GM19397 (cell line): Measurements from ENCODE around the gene GRIK5.
"Not testable (repeated sequence)": the region's sequence is repeated elsewhere in the genome, so short reads cannot be mapped to it uniquely, and the experiment has no call there.

Experiments
- ATAC-seq: cut with Tn5 transposase; IDR thresholded peaks from one replicate; pipeline ENCODE4 v1.9.1; 2021; ENCODE audit warnings: mild to moderate bottlenecking, moderate library complexity; ENCODE audit not compliant: unreplicated experiment

Gene GRIK5

DNA sequence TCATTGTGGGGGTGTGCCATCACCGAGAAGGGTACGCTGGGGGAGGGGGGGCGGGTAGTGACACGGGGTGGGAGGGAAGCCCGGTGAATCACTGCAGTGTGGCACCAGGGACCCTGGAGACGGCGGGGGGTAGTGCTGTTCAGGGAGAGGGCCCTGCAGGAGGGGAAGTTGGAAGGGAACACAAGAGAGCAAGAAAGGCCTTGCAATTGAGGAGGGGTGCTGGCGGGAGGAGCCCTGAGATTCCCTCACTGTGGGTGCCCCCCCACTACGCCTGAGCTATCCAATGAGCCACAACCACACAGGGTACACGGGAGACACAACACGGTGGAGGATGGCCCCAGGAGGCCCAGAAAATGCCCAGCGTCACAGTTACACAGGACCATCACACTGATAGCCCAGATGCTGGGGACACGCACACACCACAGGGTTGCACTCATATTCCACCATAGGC lies 75.5 kb downstream of the GRIK5 start:
- no peak for ATAC-seq

DNA sequence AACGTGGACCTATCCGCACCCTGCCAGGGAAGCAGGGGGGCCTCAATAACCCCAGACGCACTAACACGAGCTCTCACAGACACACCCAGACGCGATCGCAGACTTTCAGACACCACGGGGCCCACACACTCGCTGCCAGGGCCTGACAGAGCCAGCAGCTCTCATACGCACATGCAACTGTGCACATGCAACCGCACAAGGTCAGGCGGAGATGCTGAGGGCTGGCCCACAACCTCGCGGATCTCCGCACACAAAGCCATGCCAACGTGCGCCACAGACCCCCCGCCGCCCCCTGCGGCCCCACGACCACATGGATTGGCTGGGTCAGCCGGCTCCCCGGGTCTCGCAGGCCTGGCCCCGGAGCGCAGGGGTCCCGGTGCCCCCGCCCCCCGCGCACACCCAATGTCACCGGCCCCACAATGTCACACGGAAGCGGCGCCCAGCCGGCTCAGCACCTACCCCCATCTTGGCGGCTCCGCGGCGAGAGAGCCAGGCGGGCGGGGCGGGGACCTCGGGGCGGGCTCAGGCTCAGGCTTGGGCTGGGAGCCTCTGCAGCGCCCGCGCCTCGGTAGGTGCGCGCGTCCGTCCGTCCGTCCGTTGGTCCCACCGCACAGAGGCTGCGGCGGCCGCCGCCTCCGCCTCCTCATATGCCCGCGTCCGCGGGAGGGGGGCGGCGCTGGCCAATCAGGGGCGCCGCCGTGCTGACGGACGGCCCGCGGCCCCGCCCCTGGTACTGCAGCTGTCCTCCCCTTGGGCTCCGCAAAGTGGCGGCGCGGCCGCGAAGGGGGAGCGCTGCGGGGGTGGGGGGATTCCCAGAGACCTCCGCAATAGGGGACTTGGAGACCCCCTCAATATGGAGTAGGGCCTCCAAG lies 76.2 kb downstream of the GRIK5 start, which contains the start of gene ATP1A3:
Gene ATP1A3, minus strand, starts transcription at position 619 of the 872 bp plus-strand sequence. Its CDS starts 154 bp downstream, at position 465.
- ATAC-seq: peak; percentile 62

DNA sequence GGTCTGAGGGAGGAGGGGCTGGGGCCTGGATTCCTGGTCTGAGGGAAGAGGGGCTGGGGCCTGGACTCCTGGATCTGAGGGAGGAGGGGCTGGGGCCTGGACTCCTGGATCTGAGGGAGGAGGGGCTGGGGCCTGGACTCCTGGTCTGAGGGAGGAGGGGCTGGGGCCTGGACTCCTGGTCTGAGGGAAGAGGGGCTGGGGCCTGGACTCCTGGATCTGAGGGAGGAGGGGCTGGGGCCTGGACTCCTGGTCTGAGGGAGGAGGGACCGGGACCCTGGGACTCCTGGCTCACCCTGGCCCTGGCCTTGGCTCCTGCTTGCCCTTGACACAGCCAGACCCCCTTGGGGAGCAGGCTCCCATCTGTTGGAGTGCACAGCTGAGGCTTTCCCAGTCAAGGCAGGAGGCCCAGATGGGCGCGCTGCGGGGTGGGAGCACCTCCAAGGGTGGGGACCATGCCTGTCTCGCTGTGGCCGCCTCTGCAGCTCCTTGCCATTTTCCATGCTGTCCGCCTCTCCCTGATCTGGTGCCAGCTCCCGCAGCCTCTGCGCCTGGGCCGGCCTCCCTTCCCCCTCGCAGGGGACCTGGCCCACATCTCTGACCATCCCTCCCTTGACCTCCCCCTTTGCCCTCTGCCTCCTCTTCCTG lies 78.0 kb downstream of the GRIK5 start:
- ATAC-seq: not testable (repeated sequence)

GRCh38 chr19:41991025-41991424 lies 79.0 kb downstream of the GRIK5 start:
- no peak for ATAC-seq

DNA sequence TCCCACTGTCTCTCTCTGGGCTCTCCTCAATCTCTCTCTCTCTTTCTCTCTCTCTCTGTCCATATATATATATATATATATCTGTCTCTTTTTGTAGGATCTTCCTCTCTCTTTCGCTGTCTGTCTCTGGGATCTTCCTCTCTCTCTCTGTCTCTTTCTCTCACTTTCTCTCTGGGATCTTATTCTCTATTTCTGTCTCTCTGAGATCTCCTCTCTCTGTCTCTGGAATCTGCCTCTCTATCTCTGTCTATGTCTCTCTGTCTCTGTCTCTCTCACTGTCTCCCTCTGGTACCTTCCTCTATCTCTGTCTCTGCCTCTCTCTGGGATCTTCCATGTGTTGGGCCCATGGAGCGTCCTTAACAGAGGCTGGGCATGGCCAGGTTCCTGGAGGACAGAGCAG lies 79.4 kb downstream of the GRIK5 start:
- no peak for ATAC-seq

- no peak for ATAC-seq
Observed at GRCh38 chr19:41990028-41990427, 80.0 kb downstream of the GRIK5 start.

- ATAC-seq: no peak
Observed at GRCh38 chr19:41988947-41989346, 81.1 kb downstream of the GRIK5 start.

DNA sequence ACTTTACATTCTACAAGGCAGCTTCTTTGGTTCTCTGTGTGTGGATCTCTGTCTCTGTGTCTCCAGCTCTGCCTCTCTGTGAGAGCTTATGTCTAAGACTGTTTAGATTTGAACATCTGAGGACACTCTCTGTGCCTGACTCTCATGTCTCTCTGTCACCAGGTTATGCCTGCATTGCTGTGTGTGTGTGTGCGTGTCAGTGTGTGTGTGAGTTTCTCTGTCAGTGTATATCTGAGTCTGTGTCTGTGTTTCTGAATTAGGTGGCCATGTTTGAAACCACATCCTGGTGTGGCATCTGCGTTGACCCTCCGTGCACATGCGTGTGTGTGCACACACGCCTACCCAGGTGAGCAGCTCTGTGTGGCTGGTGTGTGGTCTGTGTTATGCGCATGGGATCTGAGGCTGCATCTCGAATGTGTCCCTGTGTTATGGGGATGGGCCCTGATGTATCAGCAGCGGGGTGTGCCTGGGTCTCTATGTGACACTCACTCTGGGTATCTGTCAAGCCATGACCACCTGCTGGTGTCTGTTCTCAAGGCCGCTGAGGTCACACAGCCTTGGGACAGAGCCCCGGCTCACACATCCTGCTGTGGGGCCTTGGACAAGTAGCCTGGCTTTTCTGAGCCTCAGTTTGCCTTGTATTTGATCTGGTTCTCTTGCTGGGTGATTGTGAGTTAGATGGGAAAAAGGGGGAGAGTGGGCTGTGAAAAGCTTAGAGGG lies 82.7 kb downstream of the GRIK5 start:
- no peak for ATAC-seq

DNA sequence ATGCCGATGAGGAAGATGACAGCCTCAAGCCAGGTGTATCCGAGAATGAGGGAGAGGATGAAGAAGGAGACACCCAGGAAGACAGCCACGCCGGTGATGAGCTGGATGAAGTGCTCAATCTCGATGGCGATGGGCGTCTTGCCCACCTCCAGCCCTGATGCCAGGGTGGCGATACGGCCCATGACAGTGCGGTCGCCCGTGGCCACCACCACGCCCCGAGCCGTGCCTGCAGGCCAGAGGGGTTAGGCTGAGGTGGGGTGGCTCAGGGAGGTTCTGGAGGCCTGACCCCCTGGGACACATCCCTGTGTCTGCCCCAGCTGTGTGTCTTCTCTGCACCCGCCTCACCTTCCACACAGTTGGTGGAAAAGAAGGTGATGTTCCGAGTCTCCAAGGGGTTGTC lies 85.0 kb downstream of the GRIK5 start:
- ATAC-seq: no peak

DNA sequence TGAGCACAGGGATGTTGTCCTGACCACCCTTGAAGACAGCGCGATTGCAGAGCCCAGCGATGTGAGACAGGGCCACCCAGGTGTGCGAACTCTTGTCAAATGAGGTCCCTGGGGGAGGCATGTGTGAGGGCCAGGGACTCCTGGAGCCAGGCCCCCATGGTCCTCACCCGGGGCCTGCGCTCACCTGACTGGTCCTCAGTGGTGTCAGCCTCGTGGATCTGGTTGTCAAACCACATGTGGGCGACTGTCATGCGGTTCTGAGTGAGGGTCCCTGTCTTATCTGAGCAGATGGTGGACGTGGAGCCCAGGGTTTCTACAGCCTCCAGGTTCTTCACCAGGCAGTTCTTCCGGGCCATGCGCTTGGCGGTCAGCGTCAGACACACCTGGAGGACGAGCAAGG lies 88.3 kb downstream of the GRIK5 start:
- no peak for ATAC-seq

DNA sequence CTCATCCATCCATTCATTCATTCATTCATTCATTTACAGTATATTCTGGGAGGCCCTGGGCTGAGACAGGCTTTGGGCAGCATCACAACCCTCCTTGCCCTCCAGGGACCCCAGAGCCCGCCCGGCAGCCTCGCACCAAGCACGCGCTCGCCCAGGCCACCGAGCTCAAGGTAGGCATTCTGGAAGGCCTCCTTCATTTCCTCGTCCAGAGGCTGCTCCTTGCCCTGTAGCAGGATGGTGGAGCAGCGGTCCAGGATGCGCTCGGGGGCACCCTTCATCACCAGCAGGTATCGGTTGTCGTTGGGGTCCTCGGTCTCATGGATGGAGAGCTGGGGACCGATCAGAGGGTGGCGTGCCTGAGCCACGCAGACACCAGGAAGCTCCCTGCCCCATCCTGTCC lies 91.5 kb downstream of the GRIK5 start:
- ATAC-seq: no peak

GRCh38 chr19:41977916-41978315 lies 92.1 kb downstream of the GRIK5 start:
- ATAC-seq: no peak

DNA sequence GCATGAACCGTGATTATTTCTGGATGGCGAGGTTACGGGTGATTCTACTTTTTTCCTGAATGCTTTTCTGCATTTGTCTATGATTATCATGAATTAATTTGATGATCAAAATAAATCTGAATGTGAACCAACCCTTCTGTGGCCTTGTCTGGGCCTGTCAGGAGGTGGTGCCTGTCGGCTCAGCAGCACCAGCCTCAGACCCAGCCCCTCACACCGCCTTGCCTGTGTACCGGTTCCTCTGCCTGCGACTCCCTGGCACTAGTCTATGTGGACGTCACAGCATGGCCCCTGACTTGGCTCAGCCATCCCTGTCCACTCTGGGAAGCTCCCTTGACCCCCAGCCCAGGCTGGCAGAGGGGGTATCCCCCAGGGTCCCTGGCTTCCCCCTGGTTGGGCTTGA lies 95.4 kb downstream of the GRIK5 start:
- ATAC-seq: no peak

DNA sequence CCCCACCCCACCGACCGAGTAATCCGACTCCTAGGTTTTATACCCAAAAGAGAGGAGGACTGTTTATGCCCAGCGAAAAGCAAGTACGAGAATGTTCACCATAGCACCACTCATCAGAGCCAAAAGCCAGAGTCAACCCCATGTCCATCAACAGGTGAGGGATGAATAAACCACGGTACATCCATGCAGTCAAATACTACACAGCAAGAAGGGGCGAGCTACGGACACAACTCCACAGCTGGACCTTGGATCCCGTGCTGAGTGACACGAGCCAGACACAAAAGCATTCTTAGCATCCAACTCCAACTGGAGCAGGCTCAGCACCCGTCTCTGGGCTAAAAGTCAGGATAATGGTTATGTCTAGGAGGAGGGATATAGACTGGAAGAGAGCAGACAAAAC lies 98.6 kb downstream of the GRIK5 start:
- ATAC-seq: no peak

DNA sequence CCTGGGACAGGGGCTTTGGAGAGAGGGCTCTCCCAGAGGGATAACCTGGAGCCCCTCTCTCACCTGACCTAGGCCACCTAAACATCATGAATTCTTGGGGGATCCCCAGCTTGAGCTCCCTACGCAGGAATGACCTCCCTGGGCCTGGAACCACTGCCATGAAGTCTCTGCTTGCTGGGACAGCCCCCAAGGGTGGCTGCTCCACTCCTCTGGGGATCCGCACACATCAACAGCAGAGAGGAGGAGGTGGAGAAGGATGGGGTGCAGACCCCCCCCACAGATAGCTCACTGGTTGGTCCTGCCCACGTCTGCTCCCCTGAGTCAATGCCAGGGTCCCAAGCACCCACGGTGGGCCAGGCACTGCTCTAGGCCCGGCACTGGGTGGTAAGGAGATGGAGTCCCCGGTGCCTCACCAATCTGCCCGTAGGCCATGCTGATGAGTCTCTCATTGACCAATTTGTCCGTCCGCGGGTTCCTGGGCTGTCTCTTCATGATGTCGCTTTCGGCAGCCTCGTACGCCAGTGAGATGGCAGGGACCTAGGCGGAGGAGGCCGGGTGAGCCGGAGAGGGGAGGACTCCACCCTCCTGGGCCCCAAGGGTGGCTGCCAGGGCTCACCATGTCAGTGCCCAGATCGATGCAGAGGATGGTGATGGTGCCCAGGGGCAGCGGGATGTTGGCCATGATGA lies 100.1 kb downstream of the GRIK5 start:
- ATAC-seq: no peak

GRCh38 chr19:41968751-41969595 lies 101.0 kb downstream of the GRIK5 start:
- ATAC-seq: no peak

DNA sequence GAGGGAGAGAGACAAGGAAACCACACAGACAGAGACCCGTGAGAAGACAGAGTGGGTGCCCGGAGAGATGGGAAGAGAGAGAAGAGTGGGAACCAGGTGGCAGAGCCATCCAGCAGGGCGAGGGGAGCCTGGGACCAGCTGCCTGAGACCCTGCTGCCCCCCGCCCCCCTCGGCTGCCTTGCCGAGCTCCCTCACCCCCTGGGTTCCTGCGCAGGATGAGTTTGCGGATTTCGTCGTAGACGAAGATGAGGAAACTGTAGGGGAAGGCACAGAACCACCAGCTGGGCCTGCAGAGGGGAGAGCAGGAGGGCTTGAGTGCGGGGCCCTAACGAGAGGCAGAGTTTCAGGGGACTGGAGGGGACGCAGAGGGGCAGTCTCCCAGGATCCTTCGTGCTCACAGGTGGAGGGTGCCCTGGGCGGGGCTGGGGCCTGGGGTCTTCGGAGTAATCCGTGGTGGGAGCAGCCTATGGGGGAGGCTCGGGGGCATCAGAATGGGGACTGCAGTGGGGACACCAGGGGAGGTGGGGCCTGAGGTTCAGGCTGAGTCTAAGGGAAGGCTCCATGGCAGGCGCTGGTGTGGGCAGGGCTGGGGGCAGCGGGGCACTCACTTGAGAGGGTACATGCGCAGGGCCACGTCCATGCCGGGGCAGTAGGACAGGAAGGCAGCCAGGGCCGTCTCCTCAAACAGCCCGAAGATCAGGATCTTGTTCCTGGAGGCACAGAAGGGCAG lies 102.8 kb downstream of the GRIK5 start:
- ATAC-seq: no peak

DNA sequence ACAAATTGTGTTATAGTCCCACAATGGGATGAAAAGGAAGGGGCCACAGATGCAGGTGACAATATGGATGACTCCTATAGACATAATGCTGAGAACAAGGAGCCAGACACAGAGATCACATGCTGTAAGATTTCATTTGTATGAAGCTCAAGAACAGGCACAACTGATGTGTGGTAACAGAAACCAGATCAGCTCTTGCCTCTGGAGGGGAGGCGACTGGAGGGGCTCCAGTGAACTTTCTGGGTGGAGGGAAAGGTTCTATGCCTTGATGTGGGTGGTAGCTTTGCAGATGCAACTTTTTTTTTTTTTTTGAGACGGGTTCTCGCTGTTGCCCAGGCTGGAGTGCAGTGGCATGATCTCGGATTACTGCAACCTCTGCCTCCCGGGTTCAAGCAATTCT lies 104.9 kb downstream of the GRIK5 start:
- ATAC-seq: no peak

DNA sequence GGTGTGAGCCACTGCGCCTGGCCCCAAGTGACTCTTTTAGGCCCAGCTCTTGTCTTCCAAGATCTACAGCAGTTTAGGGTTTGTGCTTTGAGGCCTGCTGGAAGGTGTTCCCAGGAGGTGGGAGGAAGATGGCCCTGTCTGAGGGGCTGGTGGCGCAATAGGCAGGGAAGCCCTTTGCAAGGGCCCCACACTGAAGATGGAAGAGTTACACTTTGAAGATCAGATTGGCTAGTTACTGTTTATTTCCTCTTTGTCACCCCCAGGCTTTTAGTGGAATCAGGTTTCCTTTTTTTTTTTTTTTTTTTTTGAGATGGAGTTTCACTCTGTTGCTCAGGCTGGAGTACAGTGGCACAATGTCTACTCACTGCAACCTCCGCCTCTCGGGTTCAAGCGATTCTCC lies 109.0 kb downstream of the GRIK5 start:
- ATAC-seq: no peak
